GM21723 (cell line): ENCODE measurements around the gene CDH10.

Experiments
- ATAC-seq: cut with Tn5 transposase; IDR thresholded peaks from one replicate; pipeline ENCODE4 v1.9.1; 2021; ENCODE audit warnings: mild to moderate bottlenecking, moderate library complexity; ENCODE audit not compliant: unreplicated experiment

Gene CDH10

GRCh38 chr5:24602188-24602587 lies 42.6 kb downstream of the CDH10 start:
- ATAC-seq, result no peak

GRCh38 chr5:24598956-24599355 lies 45.8 kb downstream of the CDH10 start:
- no peak for ATAC-seq

- ATAC-seq, result no peak
These were observed 49.4 kb downstream of the CDH10 start for GRCh38 chr5:24595329-24595728.

- no peak for ATAC-seq
These were observed 53.4 kb downstream of the CDH10 start for GRCh38 chr5:24591426-24591825.

- no peak for ATAC-seq
These were observed 55.2 kb downstream of the CDH10 start for GRCh38 chr5:24589566-24589965.

GRCh38 chr5:24585751-24586150 lies 59.0 kb downstream of the CDH10 start:
- ATAC-seq, result no peak

- no peak for ATAC-seq
These were observed 73.5 kb downstream of the CDH10 start for GRCh38 chr5:24571302-24571701.

- ATAC-seq, result no peak
These were observed 77.8 kb downstream of the CDH10 start for GRCh38 chr5:24566933-24567332.

- ATAC-seq, result no peak
These were observed 89.5 kb downstream of the CDH10 start for GRCh38 chr5:24555229-24555628.

GRCh38 chr5:24547132-24547531 lies 97.6 kb downstream of the CDH10 start:
- no peak for ATAC-seq

- no peak for ATAC-seq
These were observed 105.2 kb downstream of the CDH10 start for GRCh38 chr5:24539613-24540012.

- no peak for ATAC-seq
These were observed 106.4 kb downstream of the CDH10 start for GRCh38 chr5:24538346-24538745.

- ATAC-seq, result no peak
These were observed 109.1 kb downstream of the CDH10 start for GRCh38 chr5:24535646-24536045.

GRCh38 chr5:24530906-24531305 lies 113.9 kb downstream of the CDH10 start:
- ATAC-seq, result no peak

- no peak for ATAC-seq
These were observed 119.4 kb downstream of the CDH10 start for GRCh38 chr5:24525414-24525813.

GRCh38 chr5:24512423-24512822 lies 132.4 kb downstream of the CDH10 start:
- no peak for ATAC-seq

- no peak for ATAC-seq
These were observed 134.2 kb downstream of the CDH10 start for GRCh38 chr5:24510523-24510988.

GRCh38 chr5:24509943-24510342 lies 134.8 kb downstream of the CDH10 start:
- ATAC-seq, result no peak

GRCh38 chr5:24505258-24505657 lies 139.5 kb downstream of the CDH10 start:
- ATAC-seq, result no peak

GRCh38 chr5:24497591-24498157 lies 147.1 kb downstream of the CDH10 start:
- ATAC-seq, result no peak

- ATAC-seq, result no peak
These were observed 147.6 kb downstream of the CDH10 start for GRCh38 chr5:24497145-24497544.

GRCh38 chr5:24496268-24496667 lies 148.5 kb downstream of the CDH10 start:
- ATAC-seq, result no peak

GRCh38 chr5:24492229-24492628 lies 152.5 kb downstream of the CDH10 start:
- no peak for ATAC-seq
